ENCODE results near the gene DSCAML1. TPM values are rescaled to one million over a fixed set of nuclear protein-coding genes. Genes with fewer than 3 reads are reported as not detected.

DSCAML1 gene
- total and polyA plus RNA-seq, 9 of the 15 experiments (the other 6 are each of a cell fraction or from before 2014, with no cell fraction given): not detected

DNA sequence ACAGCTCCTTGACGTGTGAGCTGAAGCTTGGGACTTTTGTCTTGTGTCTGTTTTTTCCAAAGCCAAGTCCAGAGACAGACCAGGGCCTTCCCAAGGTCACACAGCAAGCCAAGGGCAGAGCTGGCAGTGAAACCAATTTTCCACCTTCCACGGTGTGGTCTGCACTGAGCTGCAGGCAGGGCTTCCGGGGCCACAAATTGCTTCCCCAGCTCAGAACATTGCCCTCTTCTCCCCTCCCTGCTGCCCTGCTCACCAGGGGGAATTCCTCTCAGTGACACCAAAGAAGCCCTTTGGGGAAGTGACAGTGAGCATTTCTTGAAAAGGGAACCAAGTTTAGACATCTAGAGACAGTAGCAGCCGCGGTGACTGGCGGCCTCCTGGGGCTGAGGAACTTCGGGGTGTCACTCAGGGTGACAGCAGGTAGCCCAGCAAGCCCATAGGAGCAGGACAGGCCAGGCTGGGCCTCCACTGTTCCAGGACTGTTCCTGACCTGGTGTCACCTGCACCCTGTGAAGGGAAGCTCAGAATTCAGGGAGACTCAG lies 18.3 kb upstream of the DSCAML1 start:
- H4K20me1 ChIP-seq (replicated peaks; ENCODE audit: control insufficient read depth, insufficient read depth, low read length): no peaks in the 10 kb centered on the region; the same call in 1 of the 2 replicates
- peak overlapping the region in 1 of 2 experiments; percentile 78; a peak in 2 of 4 replicates for H3K9ac ChIP-seq (ENCODE audit: insufficient read depth in 1 of 2, low read depth in 2 of 2, low read length in 2 of 2)
- peaks cover 0 to 23% of the 10 kb centered on the region in 2 experiments; a peak in 3 of 5 replicates for H3K4me1 ChIP-seq (replicated peaks in 1 of 2; ENCODE audit: control insufficient read depth in 2 of 2, insufficient read depth in 2 of 2, low read length in 2 of 2)
- ChIA-PET CTCF (ENCODE audit: low intra/inter-chr PET ratio) (no interaction called here), POLR2A (interaction anchor here (0.6 kb wide), 1 partner anchor 245 kb away, joined by 3 read pairs; no protein-coding TSS in a partner anchor)
- TF ChIP-seq, protein P1, sequence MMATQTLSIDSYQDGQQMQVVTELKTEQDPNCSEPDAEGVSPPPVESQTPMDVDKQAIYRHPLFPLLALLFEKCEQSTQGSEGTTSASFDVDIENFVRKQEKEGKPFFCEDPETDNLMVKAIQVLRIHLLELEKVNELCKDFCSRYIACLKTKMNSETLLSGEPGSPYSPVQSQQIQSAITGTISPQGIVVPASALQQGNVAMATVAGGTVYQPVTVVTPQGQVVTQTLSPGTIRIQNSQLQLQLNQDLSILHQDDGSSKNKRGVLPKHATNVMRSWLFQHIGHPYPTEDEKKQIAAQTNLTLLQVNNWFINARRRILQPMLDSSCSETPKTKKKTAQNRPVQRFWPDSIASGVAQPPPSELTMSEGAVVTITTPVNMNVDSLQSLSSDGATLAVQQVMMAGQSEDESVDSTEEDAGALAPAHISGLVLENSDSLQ (IDR thresholded peaks at IDR 0.05): peak; percentile 52; the same call in 1 of the 2 replicates
- TF ChIP-seq, protein P2, sequence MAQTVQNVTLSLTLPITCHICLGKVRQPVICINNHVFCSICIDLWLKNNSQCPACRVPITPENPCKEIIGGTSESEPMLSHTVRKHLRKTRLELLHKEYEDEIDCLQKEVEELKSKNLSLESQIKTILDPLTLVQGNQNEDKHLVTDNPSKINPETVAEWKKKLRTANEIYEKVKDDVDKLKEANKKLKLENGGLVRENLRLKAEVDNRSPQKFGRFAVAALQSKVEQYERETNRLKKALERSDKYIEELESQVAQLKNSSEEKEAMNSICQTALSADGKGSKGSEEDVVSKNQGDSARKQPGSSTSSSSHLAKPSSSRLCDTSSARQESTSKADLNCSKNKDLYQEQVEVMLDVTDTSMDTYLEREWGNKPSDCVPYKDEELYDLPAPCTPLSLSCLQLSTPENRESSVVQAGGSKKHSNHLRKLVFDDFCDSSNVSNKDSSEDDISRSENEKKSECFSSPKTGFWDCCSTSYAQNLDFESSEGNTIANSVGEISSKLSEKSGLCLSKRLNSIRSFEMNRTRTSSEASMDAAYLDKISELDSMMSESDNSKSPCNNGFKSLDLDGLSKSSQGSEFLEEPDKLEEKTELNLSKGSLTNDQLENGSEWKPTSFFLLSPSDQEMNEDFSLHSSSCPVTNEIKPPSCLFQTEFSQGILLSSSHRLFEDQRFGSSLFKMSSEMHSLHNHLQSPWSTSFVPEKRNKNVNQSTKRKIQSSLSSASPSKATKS (CRISPR knock-in tag; IDR thresholded peaks at IDR 0.05): no peak
- TF ChIP-seq C11orf30 (IDR thresholded peaks at IDR 0.05; ENCODE audit: low read depth) (no peak), ZFP36 (IDR thresholded peaks at IDR 0.05; ENCODE audit: low read depth, low read length, partially characterized antibody) (peak; percentile 32)
- TF ChIP-seq, protein P3, sequence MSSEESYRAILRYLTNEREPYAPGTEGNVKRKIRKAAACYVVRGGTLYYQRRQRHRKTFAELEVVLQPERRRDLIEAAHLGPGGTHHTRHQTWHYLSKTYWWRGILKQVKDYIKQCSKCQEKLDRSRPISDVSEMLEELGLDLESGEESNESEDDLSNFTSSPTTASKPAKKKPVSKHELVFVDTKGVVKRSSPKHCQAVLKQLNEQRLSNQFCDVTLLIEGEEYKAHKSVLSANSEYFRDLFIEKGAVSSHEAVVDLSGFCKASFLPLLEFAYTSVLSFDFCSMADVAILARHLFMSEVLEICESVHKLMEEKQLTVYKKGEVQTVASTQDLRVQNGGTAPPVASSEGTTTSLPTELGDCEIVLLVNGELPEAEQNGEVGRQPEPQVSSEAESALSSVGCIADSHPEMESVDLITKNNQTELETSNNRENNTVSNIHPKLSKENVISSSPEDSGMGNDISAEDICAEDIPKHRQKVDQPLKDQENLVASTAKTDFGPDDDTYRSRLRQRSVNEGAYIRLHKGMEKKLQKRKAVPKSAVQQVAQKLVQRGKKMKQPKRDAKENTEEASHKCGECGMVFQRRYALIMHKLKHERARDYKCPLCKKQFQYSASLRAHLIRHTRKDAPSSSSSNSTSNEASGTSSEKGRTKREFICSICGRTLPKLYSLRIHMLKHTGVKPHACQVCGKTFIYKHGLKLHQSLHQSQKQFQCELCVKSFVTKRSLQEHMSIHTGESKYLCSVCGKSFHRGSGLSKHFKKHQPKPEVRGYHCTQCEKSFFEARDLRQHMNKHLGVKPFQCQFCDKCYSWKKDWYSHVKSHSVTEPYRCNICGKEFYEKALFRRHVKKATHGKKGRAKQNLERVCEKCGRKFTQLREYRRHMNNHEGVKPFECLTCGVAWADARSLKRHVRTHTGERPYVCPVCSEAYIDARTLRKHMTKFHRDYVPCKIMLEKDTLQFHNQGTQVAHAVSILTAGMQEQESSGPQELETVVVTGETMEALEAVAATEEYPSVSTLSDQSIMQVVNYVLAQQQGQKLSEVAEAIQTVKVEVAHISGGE (CRISPR knock-in tag; IDR thresholded peaks at IDR 0.05): 0 out of 6 replicates have a peak, but pooled peaks of 1 of the 3 experiments have one; percentile 26
- H3K4me3 ChIP-seq: no peak overlapping the region
- FAIRE-seq (no peak), DNase-seq (ENCODE audit: extremely low read depth in 1 of 4, low spot score in 3 of 4) (no peak), ATAC-seq (no peak)
- no peak overlapping the region for H3K27ac ChIP-seq (ENCODE audit: extremely low read depth, low read depth, low read length)
- BruUV-seq (replicated peaks): no TSS peak
- intact Hi-C loops (cut with micrococcal nuclease) (loop anchor here (5.0 kb wide), 1 partner anchor 92 kb away; no protein-coding TSS in a partner anchor), in situ Hi-C loops (cut with MboI) (no loop called here)
- no peaks in the 10 kb centered on the region for H3K79me2 ChIP-seq (ENCODE audit: control insufficient read depth, insufficient read depth, low read length)
- H3K9me1 ChIP-seq (ENCODE audit: control insufficient read depth, insufficient read depth, low read length): peaks cover 2% of the 10 kb centered on the region
- 23% methylated on average over 7 of the region's 7 CpGs for WGBS (ENCODE audit: insufficient coverage, low coverage, missing lambda C conversion rate)
- no peaks in the 10 kb centered on the region for H3K9me3 ChIP-seq (replicated peaks; ENCODE audit: control insufficient read depth, insufficient read depth, low read depth, low read length)
- no peaks in the 10 kb centered on the region for H3K36me3 ChIP-seq (ENCODE audit: control insufficient read depth, insufficient read depth, low read length)
- H3K4me2 ChIP-seq (ENCODE audit: insufficient read depth, low read length): no peak overlapping the region
- H2AFZ ChIP-seq (ENCODE audit: low read depth, low read length): no peak overlapping the region
- no peaks in the 10 kb centered on the region; a peak in 1 of 5 replicates for H3K27me3 ChIP-seq (ENCODE audit: control insufficient read depth in 2 of 2, insufficient read depth in 2 of 2, low read length in 2 of 2)

Data from K562 (cell line).